Glutamatergic neuron (in vitro differentiated cells): ENCODE measurements around the gene RCOR1. TPM values are rescaled to one million over a fixed set of nuclear protein-coding genes. Genes with fewer than 3 reads are reported as not detected.

Experiments used
- DNase-seq: peaks from one replicate; pipeline ENCODE4 v3.0.0; 2022
- H3K27ac Mint-ChIP-seq: one replicate; pipeline ENCODE4 v1.8.0; 2020; ENCODE audit warnings: mild to moderate bottlenecking, mixed read lengths, inconsistent platforms; ENCODE audit not compliant: unreplicated experiment
- H3K27me3 Mint-ChIP-seq: one replicate; pipeline ENCODE4 v1.8.0; 2020; ENCODE audit warnings: mild to moderate bottlenecking, moderate library complexity, mixed read lengths, inconsistent platforms; ENCODE audit not compliant: unreplicated experiment
- H3K36me3 Mint-ChIP-seq: one replicate; pipeline ENCODE4 v1.8.0; 2020; ENCODE audit warnings: mild to moderate bottlenecking, mixed read lengths, inconsistent platforms; ENCODE audit not compliant: unreplicated experiment
- H3K4me1 Mint-ChIP-seq: one replicate; pipeline ENCODE4 v1.8.0; 2020; ENCODE audit warnings: mild to moderate bottlenecking, low read depth, mixed read lengths, inconsistent platforms; ENCODE audit not compliant: unreplicated experiment
- H3K4me3 Mint-ChIP-seq: one replicate; pipeline ENCODE4 v1.8.0; 2020; ENCODE audit warnings: mild to moderate bottlenecking, mixed read lengths, inconsistent platforms; ENCODE audit not compliant: unreplicated experiment
- H3K9me3 Mint-ChIP-seq: one replicate; pipeline ENCODE4 v1.8.0; 2020; ENCODE audit warnings: mild to moderate bottlenecking, moderate library complexity, mixed read lengths, inconsistent platforms; ENCODE audit not compliant: unreplicated experiment
- CTCF ChIP-seq: fragments of 200-600 bp; sonication (generic); IDR thresholded peaks from one replicate; pipeline ENCODE4 v1.5.0; 2021; ENCODE audit not compliant: partially characterized antibody, unreplicated experiment
- total RNA-seq: library from RNA; stranded (reverse); fragmentation: NEBNext Ultra II Directional; extraction: Animal tissue kit (Norgen Biotek cat#: 25700); gene quantifications from one replicate; pipeline ENCODE4 v1.2.1, GENCODE V29; 2021; ENCODE audit not compliant: unreplicated experiment

The RCOR1 gene
- total RNA-seq, 1 donor from 2014 or later: 14.3 TPM

- Mint-ChIP-seq H3K4me3 (no peak overlapping the region), H3K27me3 (no peaks in the 10 kb centered on the region), H3K9me3 (no peaks in the 10 kb centered on the region), H3K36me3 (no peaks in the 10 kb centered on the region), H3K4me1 (peaks cover 5% of the 10 kb centered on the region), H3K27ac (no peak overlapping the region)
- DNase-seq: no peak
- no peak for TF ChIP-seq CTCF
Measured at GRCh38 chr14:102690509-102691286, 98.2 kb downstream of the RCOR1 start.

GRCh38 chr14:102691763-102692162, 99.3 kb downstream of the RCOR1 start:
- TF ChIP-seq CTCF: no peak
- Mint-ChIP-seq H3K27me3 (no peaks in the 10 kb centered on the region), H3K4me3 (no peak overlapping the region), H3K36me3 (no peaks in the 10 kb centered on the region), H3K4me1 (peaks cover 11% of the 10 kb centered on the region), H3K27ac (no peak overlapping the region), H3K9me3 (no peaks in the 10 kb centered on the region)
- DNase-seq: no peak

GRCh38 chr14:102692334-102692733, 99.9 kb downstream of the RCOR1 start:
- H3K4me3 Mint-ChIP-seq: no peak overlapping the region
- H3K27ac Mint-ChIP-seq: no peak overlapping the region
- H3K36me3 Mint-ChIP-seq: no peaks in the 10 kb centered on the region

GRCh38 chr14:102693006-102693755, 100.7 kb downstream of the RCOR1 start:
- no peak for TF ChIP-seq CTCF
- H3K36me3 Mint-ChIP-seq: no peaks in the 10 kb centered on the region
- no peak overlapping the region for H3K27ac Mint-ChIP-seq
- H3K4me3 Mint-ChIP-seq: no peak overlapping the region
- DNase-seq: no peak
- H3K4me1 Mint-ChIP-seq: peaks cover 18% of the 10 kb centered on the region
- no peaks in the 10 kb centered on the region for H3K27me3 Mint-ChIP-seq
- no peaks in the 10 kb centered on the region for H3K9me3 Mint-ChIP-seq

More at GRCh38 chr14:102692334-102692733, 99.9 kb downstream of the RCOR1 start:
- H3K9me3 Mint-ChIP-seq: no peaks in the 10 kb centered on the region
- DNase-seq: no peak
- H3K27me3 Mint-ChIP-seq: no peaks in the 10 kb centered on the region
- TF ChIP-seq CTCF: no peak
- peaks cover 16% of the 10 kb centered on the region for H3K4me1 Mint-ChIP-seq
